ENCODE measurements around the gene NIBAN1.

The NIBAN1 gene

DNA sequence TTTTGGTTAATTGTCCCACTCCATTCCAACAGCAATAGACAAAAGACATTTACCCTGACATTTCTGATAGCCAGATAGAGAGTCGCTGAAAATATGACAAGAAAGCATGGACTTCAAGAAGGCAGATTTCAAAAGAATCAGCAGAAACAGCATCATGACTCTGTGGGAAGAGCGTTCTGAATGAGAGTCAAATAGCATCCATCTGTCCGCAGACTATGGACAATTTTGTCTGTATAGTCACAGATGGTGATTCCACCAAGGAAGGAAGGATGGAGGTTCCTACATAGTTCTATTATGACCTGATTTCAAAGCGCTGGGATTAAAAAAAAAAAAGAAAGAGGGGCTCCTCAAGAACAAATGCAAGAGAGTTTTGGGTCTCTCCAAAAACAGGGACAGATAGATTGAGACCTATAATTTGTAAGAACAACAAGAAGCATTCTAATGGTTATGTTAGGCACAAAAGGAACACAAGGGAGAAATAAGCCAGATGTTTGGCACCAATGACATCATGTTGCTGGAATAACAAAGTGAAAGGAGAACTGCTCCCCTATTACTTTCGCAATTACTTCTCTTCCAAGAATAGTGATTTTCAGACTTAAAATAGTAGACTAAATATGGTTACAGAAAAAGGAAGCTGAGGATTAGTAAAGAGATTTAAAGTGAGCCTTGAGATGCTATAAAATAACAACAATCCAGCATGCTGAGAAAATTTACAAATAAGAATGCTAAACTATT is 28.5 kb downstream of the NIBAN1 start:
- Histone ChIP-seq H3K27me3 (ENCODE audit: low read depth) (no peaks in the 10 kb centered on the region), H3K4me1 (0 out of 2 replicates have a peak, but pooled peaks cover 5% of the 10 kb centered on the region), H3K4me3 (no peak overlapping the region), H3K9me3 (no peaks in the 10 kb centered on the region), H3K36me3 (replicated peaks) (no peaks in the 10 kb centered on the region)
- in situ Hi-C loops (cut with MboI; ENCODE audit: low sequenced_read_pairs), result no loop called here
- DNase-seq (ENCODE audit: low spot score in 2 of 2), result no peak

- no peaks in the 10 kb centered on the region for H3K9me3 ChIP-seq
- in situ Hi-C loops (cut with MboI; ENCODE audit: low sequenced_read_pairs), result no loop called here
- 0 out of 2 replicates have a peak, but pooled peaks cover 5% of the 10 kb centered on the region for H3K4me1 ChIP-seq
- H3K4me3 ChIP-seq, result no peak overlapping the region
- no peaks in the 10 kb centered on the region for H3K36me3 ChIP-seq (replicated peaks)
- H3K27me3 ChIP-seq (ENCODE audit: low read depth), result no peaks in the 10 kb centered on the region
- DNase-seq (ENCODE audit: low spot score in 2 of 2), result no peak
Measured at GRCh38 chr1:184945029-184945428, 29.3 kb downstream of the NIBAN1 start.

DNA sequence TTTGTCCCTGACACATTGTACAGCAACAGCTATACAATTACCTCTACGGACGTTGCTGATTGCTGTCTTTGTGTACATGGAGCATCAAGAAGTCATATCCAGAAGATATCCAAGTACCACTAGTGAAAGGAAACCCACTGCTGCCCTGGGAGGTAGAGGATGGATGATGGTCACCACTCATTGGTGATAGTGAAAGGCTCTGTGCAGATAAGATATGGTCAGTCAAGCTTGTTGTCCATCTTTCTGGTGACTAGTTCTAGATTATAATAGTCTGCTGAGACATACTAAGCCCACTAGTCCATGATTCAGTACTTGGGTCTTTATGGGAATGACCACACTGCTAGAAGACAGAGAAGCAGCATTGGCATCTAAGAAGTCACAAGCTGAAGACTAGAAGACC is 30.3 kb downstream of the NIBAN1 start:
- no peak overlapping the region for H3K4me3 ChIP-seq

GRCh38 chr1:184941735-184942134 is 32.6 kb downstream of the NIBAN1 start:
- H3K4me1 ChIP-seq, result 0 out of 2 replicates have a peak, but pooled peaks cover 5% of the 10 kb centered on the region
- DNase-seq (ENCODE audit: low spot score in 2 of 2), result no peak
- in situ Hi-C loops (cut with MboI; ENCODE audit: low sequenced_read_pairs), result no loop called here
- H3K36me3 ChIP-seq (replicated peaks), result no peaks in the 10 kb centered on the region
- H3K9me3 ChIP-seq, result no peaks in the 10 kb centered on the region
- no peaks in the 10 kb centered on the region for H3K27me3 ChIP-seq (ENCODE audit: low read depth)
- no peak overlapping the region for H3K4me3 ChIP-seq

More for the DNA sequence above, 30.3 kb downstream of the NIBAN1 start:
- Histone ChIP-seq H3K9me3 (no peaks in the 10 kb centered on the region), H3K27me3 (ENCODE audit: low read depth) (no peaks in the 10 kb centered on the region), H3K4me1 (0 out of 2 replicates have a peak, but pooled peaks cover 5% of the 10 kb centered on the region), H3K36me3 (replicated peaks) (no peaks in the 10 kb centered on the region)
- DNase-seq (ENCODE audit: low spot score in 2 of 2), result no peak
- in situ Hi-C loops (cut with MboI; ENCODE audit: low sequenced_read_pairs), result no loop called here

- Histone ChIP-seq H3K27me3 (ENCODE audit: low read depth) (no peaks in the 10 kb centered on the region), H3K36me3 (replicated peaks) (no peaks in the 10 kb centered on the region), H3K4me3 (no peak overlapping the region), H3K4me1 (0 out of 2 replicates have a peak, but pooled peaks cover 4% of the 10 kb centered on the region), H3K9me3 (no peaks in the 10 kb centered on the region)
- in situ Hi-C loops (cut with MboI; ENCODE audit: low sequenced_read_pairs), result no loop called here
- DNase-seq (ENCODE audit: low spot score in 2 of 2), result no peak
Measured at GRCh38 chr1:184941410-184941733, 32.9 kb downstream of the NIBAN1 start.

DNA sequence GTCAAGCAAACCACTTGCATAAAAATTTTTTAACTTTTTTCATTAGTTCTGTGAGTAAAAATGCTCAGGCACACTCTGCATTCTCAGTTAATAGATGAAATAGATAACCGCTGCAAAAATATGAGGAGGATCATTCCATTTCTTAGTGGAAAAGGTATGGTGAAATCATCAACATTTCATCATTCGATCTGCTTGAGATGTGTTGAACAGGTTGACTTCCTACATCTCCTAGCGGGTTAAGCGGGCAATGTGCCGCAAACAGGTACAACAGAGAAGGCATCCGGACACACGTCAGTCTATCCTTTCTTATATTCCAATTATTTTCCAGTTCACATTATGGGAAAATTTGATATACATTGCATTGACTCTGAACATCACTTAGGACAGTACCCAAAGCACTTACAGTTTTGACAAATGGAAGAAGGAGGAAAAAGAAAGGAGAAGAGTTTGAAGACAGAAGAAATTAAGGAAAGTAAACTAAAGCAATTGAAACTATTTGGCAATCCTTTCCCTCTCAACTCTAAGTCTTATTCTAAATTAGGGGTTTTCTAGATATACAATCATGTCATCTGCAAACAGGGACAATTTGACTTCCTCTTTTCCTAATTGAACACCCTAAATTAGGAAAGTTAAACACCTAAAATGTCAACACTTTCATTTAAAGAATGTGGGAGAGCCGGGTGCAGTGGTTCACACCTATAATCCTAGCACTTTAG is 33.5 kb downstream of the NIBAN1 start:
- no peak for DNase-seq (ENCODE audit: low spot score in 2 of 2)
- in situ Hi-C loops (cut with MboI; ENCODE audit: low sequenced_read_pairs), result no loop called here
- H3K4me3 ChIP-seq, result no peak overlapping the region
- H3K9me3 ChIP-seq, result no peaks in the 10 kb centered on the region
- no peaks in the 10 kb centered on the region for H3K4me1 ChIP-seq
- no peaks in the 10 kb centered on the region for H3K36me3 ChIP-seq (replicated peaks)
- H3K27me3 ChIP-seq (ENCODE audit: low read depth), result no peaks in the 10 kb centered on the region

DNA sequence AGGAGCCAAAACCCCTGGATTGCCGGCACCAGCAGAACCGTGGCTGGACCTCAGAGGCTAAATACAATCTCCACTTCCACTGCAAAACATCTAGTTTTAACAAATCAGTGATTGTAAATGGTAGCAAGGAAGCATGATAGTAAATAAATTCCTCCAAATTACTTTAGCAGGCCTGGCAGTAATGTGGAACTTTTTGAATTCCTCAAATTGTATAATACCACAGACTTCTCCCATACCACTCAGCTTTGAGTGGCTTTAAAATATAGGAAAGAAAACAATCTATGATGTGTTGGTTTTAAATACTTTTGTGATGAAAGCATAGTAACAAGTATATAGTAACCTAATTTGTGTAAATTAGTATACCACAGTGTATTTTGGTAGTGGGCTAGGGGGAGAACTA is 34.1 kb downstream of the NIBAN1 start:
- DNase-seq (ENCODE audit: low spot score in 2 of 2), result no peak
- in situ Hi-C loops (cut with MboI; ENCODE audit: low sequenced_read_pairs), result no loop called here

GRCh38 chr1:184937729-184938128 is 36.6 kb downstream of the NIBAN1 start:
- H3K9me3 ChIP-seq, result no peaks in the 10 kb centered on the region
- in situ Hi-C loops (cut with MboI; ENCODE audit: low sequenced_read_pairs), result no loop called here
- H3K27me3 ChIP-seq (ENCODE audit: low read depth), result no peaks in the 10 kb centered on the region
- no peak for DNase-seq (ENCODE audit: low spot score in 2 of 2)
- H3K4me1 ChIP-seq, result no peaks in the 10 kb centered on the region
- H3K4me3 ChIP-seq, result no peak overlapping the region
- H3K36me3 ChIP-seq (replicated peaks), result no peaks in the 10 kb centered on the region

More for the DNA sequence above, 34.1 kb downstream of the NIBAN1 start:
- H3K36me3 ChIP-seq (replicated peaks), result no peaks in the 10 kb centered on the region
- H3K4me3 ChIP-seq, result no peak overlapping the region
- no peaks in the 10 kb centered on the region for H3K9me3 ChIP-seq
- H3K27me3 ChIP-seq (ENCODE audit: low read depth), result no peaks in the 10 kb centered on the region
- H3K4me1 ChIP-seq, result no peaks in the 10 kb centered on the region

GRCh38 chr1:184935920-184936798 is 38.1 kb downstream of the NIBAN1 start:
- in situ Hi-C loops (cut with MboI; ENCODE audit: low sequenced_read_pairs), result no loop called here
- no peaks in the 10 kb centered on the region for H3K27me3 ChIP-seq (ENCODE audit: low read depth)
- H3K4me1 ChIP-seq, result no peaks in the 10 kb centered on the region
- no peaks in the 10 kb centered on the region for H3K9me3 ChIP-seq
- H3K4me3 ChIP-seq, result no peak overlapping the region
- no peaks in the 10 kb centered on the region for H3K36me3 ChIP-seq (replicated peaks)
- no peak for DNase-seq (ENCODE audit: low spot score in 2 of 2)

DNA sequence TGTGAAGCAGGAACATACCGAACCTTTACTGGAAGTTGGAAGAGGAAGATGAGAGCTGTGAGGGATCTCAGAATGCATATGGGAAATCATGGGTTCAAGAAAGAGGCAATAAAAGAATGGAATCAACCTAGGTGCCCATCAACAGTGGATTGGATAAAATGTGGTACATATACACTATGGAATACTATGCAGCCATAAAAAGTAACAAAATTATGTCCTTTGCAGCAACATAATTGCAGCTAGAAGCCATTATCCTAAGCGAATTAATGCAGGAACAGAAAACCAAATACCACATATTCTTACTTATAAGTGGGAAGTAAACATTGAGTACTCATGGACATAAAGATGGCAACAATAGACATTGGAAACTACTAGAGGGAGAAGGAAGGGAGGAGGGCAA is 40.4 kb downstream of the NIBAN1 start:
- DNase-seq (ENCODE audit: low spot score in 2 of 2), result no peak
- in situ Hi-C loops (cut with MboI; ENCODE audit: low sequenced_read_pairs), result no loop called here
- H3K27me3 ChIP-seq (ENCODE audit: low read depth), result no peaks in the 10 kb centered on the region
- no peaks in the 10 kb centered on the region for H3K9me3 ChIP-seq
- H3K4me1 ChIP-seq, result no peaks in the 10 kb centered on the region
- H3K4me3 ChIP-seq, result no peak overlapping the region
- H3K36me3 ChIP-seq (replicated peaks), result no peaks in the 10 kb centered on the region

DNA sequence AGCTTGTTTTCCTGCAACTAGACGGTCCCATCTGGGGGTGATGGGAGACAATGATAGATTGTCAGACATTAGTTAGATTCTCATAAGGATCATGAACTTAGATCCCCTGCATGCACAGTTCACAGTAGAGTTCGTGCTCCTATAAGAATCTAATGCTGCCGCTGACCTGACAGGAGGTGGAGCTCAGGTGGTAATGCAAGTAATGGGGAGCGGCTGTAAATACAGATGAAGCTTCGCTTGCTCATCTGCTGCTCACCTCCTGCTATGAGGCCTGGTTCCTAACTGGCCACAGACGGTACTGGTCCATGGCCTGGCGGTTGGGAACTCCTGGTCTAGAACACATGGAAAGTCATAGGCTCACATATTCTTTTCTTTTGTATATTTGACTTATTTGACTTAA is 42.0 kb downstream of the NIBAN1 start:
- no peaks in the 10 kb centered on the region for H3K4me1 ChIP-seq
- in situ Hi-C loops (cut with MboI; ENCODE audit: low sequenced_read_pairs), result no loop called here
- H3K27me3 ChIP-seq (ENCODE audit: low read depth), result no peaks in the 10 kb centered on the region
- no peaks in the 10 kb centered on the region for H3K36me3 ChIP-seq (replicated peaks)
- no peak overlapping the region for H3K4me3 ChIP-seq
- no peaks in the 10 kb centered on the region for H3K9me3 ChIP-seq
- no peak for DNase-seq (ENCODE audit: low spot score in 2 of 2)

DNA sequence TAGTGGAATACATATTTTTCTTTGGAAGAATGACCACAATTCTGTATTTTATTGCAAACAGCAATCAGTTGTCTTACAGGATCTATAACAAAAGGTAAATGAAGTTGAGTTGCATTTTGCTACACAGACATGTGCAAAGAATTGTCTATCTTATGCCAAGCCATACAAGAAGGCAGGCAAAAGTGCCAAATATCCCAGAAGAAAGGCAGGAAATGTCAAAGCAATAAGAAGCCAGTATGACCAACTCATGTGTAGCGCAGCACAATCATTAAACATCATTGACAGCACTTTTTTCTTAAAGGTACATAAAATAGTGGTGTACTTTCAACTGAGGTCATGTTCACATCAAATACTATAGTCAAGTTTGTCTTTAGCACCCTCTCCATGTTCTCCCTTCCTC is 42.7 kb downstream of the NIBAN1 start:
- Histone ChIP-seq H3K4me3 (no peak overlapping the region), H3K4me1 (no peaks in the 10 kb centered on the region), H3K27me3 (ENCODE audit: low read depth) (no peaks in the 10 kb centered on the region), H3K36me3 (replicated peaks) (no peaks in the 10 kb centered on the region), H3K9me3 (no peaks in the 10 kb centered on the region)
- in situ Hi-C loops (cut with MboI; ENCODE audit: low sequenced_read_pairs), result no loop called here
- DNase-seq (ENCODE audit: low spot score in 2 of 2), result no peak

DNA sequence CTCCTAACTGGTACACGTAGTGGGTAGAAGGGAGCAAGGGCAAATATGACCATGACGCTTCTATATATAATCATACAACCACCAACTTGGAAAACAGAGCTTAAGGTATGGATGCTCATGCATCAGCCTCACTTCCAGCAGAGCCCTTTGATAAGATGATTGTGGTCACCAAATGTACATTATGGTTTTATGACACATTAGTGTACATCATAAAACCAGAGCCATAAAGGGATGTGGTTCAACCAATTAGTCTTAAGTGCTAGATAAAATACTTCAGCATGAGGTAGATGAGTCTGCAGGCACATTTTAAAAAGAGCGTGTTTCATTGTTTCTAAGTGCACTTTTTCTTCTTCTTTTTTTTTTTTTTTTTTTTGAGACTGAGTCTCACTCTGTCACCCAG is 43.7 kb downstream of the NIBAN1 start:
- no peaks in the 10 kb centered on the region for H3K36me3 ChIP-seq (replicated peaks)
- no peaks in the 10 kb centered on the region for H3K4me1 ChIP-seq
- H3K9me3 ChIP-seq, result no peaks in the 10 kb centered on the region
- no peak overlapping the region for H3K4me3 ChIP-seq
- H3K27me3 ChIP-seq (ENCODE audit: low read depth), result no peaks in the 10 kb centered on the region
- no peak for DNase-seq (ENCODE audit: low spot score in 2 of 2)
- in situ Hi-C loops (cut with MboI; ENCODE audit: low sequenced_read_pairs), result no loop called here

GRCh38 chr1:184930232-184930631 is 44.1 kb downstream of the NIBAN1 start:
- H3K36me3 ChIP-seq (replicated peaks), result no peaks in the 10 kb centered on the region
- DNase-seq (ENCODE audit: low spot score in 2 of 2), result no peak
- H3K9me3 ChIP-seq, result no peaks in the 10 kb centered on the region
- in situ Hi-C loops (cut with MboI; ENCODE audit: low sequenced_read_pairs), result no loop called here
- H3K27me3 ChIP-seq (ENCODE audit: low read depth), result no peaks in the 10 kb centered on the region
- H3K4me1 ChIP-seq, result no peaks in the 10 kb centered on the region
- H3K4me3 ChIP-seq, result no peak overlapping the region

Measured in HAP-1 (cell line).